ENCODE measurements around the gene C11orf54. TPM values are rescaled to one million over a fixed set of nuclear protein-coding genes. Genes with fewer than 3 reads are reported as not detected.
A peak's percentile ranks its signal among the peaks of the same experiment; 100 is the strongest.

Gene C11orf54
- total RNA-seq, 1 experiment from 2014 or later, result 18.0 TPM

GRCh38 chr11:93733474-93733873 lies 8.0 kb upstream of the C11orf54 start:
- peaks cover 3% of the 10 kb centered on the region for H3K79me1 ChIP-seq (ENCODE audit: insufficient read depth, low read depth, low read length, poor library complexity, severe bottlenecking)
- no peaks in the 10 kb centered on the region for H3K27me3 ChIP-seq (ENCODE audit: insufficient read depth, low read length)
- peaks cover 3% of the 10 kb centered on the region; the same call in 1 of the 2 replicates for H3K79me2 ChIP-seq (ENCODE audit: insufficient read depth, low read length)
- no peak overlapping the region for H2BK12ac ChIP-seq (ENCODE audit: insufficient read length, low read depth, low read length)
- no peak overlapping the region for H2BK5ac ChIP-seq (ENCODE audit: insufficient read length, low read length)
- DNase-seq, result no peak
- H3K23me2 ChIP-seq (ENCODE audit: insufficient read length, low read depth, low read length, poor library complexity, severe bottlenecking), result no peaks in the 10 kb centered on the region
- H4K20me1 ChIP-seq (ENCODE audit: control insufficient read depth, insufficient read depth, insufficient read length), result no peaks in the 10 kb centered on the region
- H3K27ac ChIP-seq (ENCODE audit: insufficient read length, low read depth, low read length), result peak overlapping the region; percentile 29
- no peak overlapping the region for H3K56ac ChIP-seq (ENCODE audit: insufficient read length, low read depth, low read length)
- no peaks in the 10 kb centered on the region for H3K9me3 ChIP-seq (ENCODE audit: control insufficient read depth, low read depth, low read length)
- H3K4me1 ChIP-seq (ENCODE audit: insufficient read depth, low read length), result no peaks in the 10 kb centered on the region
- no peak overlapping the region for H3K4ac ChIP-seq (ENCODE audit: low read depth, low read length)
- H2AFZ ChIP-seq (ENCODE audit: low read length), result no peak overlapping the region
- no peak overlapping the region for H4K5ac ChIP-seq (ENCODE audit: insufficient read length, low read depth, low read length)
- Mint-ChIP-seq H3K27ac (peak overlapping the region in 2 of 3 experiments; percentile 44 to 89; a peak in 3 of 7 replicates), H3K4me3 (no peak overlapping the region; a peak in 1 of 5 replicates), H3K27me3 (ENCODE audit: low read depth) (no peaks in the 10 kb centered on the region), H3K36me3 (ENCODE audit: insufficient read depth in 1 of 3, low read depth in 3 of 3) (peaks cover 63 to 99% (median 86%) of the 10 kb centered on the region in 3 experiments), H3K9me3 (no peaks in the 10 kb centered on the region), H3K4me1 (peaks cover 27 to 29% of the 10 kb centered on the region in 2 experiments)
- TF ChIP-seq CTCF (conservative IDR thresholded peaks at IDR 0.05), result no peak
- no peak overlapping the region for H3K18ac ChIP-seq (ENCODE audit: insufficient read length, low read depth, low read length)
- no peak overlapping the region for H3K23ac ChIP-seq (ENCODE audit: insufficient read length, low read depth, low read length)
- H4K8ac ChIP-seq (replicated peaks; ENCODE audit: insufficient read length, low read depth, low read length), result no peak overlapping the region
- no peak overlapping the region for H4K91ac ChIP-seq (ENCODE audit: insufficient read length, low read depth, low read length)
- H2AK5ac ChIP-seq (ENCODE audit: insufficient read length, low read length), result no peak overlapping the region
- H3K4me2 ChIP-seq (ENCODE audit: insufficient read depth, insufficient read length, low read length), result no peak overlapping the region
- no peak overlapping the region for H3K14ac ChIP-seq (ENCODE audit: insufficient read depth, low read length)
- no peak overlapping the region for H2BK20ac ChIP-seq (ENCODE audit: low read depth, low read length, poor library complexity, severe bottlenecking)
- H3K9ac ChIP-seq (ENCODE audit: extremely low read depth, insufficient read length, low read length), result no peak overlapping the region
- whole genome bisulfite sequencing (ENCODE audit: extremely low coverage, insufficient read length, low lambda C conversion rate), result no CpG with 5 or more reads among the region's 6 CpGs
- H2BK120ac ChIP-seq (ENCODE audit: low read depth, low read length, poor library complexity, severe bottlenecking), result no peak overlapping the region
- H2BK15ac ChIP-seq (ENCODE audit: low read depth, low read length), result no peak overlapping the region
- no peak overlapping the region for H3T11ph ChIP-seq (ENCODE audit: low read length)
